GM19240 (cell line): ENCODE measurements around the gene SMAGP.
"Not testable (repeated sequence)": the region's sequence is repeated elsewhere in the genome, so short reads cannot be mapped to it uniquely, and the experiment has no call there.

Experiments used
- DNase-seq: peaks from one replicate; pipeline ENCODE4 v3.0.0; 2011; ENCODE audit warnings: low spot score; ENCODE audit not compliant: insufficient read length

Gene SMAGP, protein sequence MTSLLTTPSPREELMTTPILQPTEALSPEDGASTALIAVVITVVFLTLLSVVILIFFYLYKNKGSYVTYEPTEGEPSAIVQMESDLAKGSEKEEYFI

DNA sequence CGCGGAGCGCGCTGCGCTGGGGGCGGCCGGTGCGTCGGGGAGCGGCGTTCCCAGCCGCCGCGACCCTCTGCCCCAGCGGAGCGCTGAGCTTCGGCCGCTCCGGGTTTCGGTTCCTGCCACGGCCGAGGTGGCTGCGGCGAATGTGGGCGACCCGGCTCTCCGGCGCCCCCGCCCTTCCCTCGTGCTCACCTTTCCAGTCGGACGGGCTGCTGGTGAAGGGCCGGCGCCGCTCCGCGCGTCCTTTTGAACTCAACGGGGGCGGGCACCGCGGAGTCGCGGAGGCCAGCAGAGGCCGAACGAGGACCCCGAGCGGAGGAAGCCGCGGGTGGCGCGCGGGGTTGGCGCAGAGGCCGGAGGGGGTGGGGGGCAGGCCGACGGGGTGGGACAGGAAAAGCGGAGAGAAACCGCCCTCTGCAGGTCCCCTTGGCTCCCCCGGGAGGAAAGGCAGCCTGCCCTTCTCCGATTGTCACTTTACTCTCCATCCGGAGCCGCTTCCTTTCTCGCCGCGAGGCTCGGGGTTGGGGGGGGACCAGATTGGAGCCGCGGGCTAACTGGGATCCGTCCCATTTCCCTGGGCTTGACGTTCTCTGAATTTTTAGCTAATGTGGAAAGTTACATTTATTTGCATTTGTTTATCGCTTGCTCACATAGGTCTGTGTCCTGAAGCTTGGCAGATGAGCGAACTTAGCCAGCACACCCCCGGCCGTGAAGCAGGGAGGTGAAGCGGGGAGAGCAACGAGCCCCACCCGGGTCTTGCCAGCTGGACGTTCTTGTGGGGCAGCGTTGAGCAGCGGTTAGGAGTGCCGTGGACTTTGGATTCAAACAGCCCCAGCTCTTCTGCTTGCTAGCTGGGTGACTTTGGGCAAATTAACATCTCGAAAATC is at the start of gene SMAGP:
TSS of gene SMAGP (minus strand) at position 349 of the 884 bp plus-strand sequence. CDS start 1,137 bp downstream, outside the sequence.
- DNase-seq: no peak

- no peak for DNase-seq
Measured at GRCh38 chr12:51318846-51319599, 48.8 kb upstream of the SMAGP start.

- not testable (repeated sequence) for DNase-seq
Measured at GRCh38 chr12:51318057-51318806, 48.0 kb upstream of the SMAGP start.

DNA sequence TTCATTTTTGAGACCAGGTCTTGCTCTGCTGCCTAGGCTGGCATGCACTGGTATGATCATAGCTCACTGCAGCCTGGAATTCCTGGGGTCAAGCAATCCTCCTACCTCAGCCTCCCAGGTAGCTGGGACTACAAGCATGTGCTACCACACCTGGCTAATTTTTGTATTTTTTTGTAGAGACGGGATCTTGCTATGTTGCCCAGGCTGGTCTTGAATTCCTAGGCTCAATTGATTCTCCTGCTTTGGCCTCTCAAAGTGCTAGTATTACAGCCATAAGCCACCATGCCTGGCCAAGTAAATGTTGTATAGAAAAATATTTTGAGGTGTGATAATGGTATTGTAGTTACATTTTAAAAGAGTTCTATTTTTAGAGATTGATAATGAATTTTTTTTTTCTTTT is 41.2 kb upstream of the SMAGP start:
- no peak for DNase-seq

- DNase-seq: no peak
Measured at GRCh38 chr12:51307655-51308593, 37.7 kb upstream of the SMAGP start.

- no peak for DNase-seq
Measured at GRCh38 chr12:51306507-51306906, 36.3 kb upstream of the SMAGP start.

DNA sequence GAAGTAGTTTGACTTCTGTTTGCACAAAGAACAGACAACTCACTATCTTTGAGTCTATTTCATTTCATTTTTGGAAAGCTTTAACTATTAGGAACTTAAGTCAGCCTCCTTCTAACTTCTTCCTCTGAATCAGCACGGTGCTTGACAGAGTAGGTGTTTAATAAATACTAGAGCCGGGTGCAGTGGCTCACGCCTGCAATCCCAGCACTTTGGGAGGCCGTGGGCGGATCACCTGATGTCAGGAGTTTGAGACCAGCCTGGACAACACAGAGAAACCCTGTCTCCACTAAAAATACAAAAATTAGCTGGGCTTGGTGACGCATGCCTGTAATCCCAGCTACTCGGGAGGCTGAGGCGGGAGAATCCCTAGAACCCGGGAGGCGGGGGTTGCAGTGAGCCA is 30.6 kb upstream of the SMAGP start:
- DNase-seq: not testable (repeated sequence)

- DNase-seq: no peak
Measured at GRCh38 chr12:51295651-51296050, 25.4 kb upstream of the SMAGP start.

GRCh38 chr12:51294097-51294496 is 23.9 kb upstream of the SMAGP start:
- not testable (repeated sequence) for DNase-seq

- no peak for DNase-seq
Measured at GRCh38 chr12:51293696-51294095, 23.5 kb upstream of the SMAGP start.

DNA sequence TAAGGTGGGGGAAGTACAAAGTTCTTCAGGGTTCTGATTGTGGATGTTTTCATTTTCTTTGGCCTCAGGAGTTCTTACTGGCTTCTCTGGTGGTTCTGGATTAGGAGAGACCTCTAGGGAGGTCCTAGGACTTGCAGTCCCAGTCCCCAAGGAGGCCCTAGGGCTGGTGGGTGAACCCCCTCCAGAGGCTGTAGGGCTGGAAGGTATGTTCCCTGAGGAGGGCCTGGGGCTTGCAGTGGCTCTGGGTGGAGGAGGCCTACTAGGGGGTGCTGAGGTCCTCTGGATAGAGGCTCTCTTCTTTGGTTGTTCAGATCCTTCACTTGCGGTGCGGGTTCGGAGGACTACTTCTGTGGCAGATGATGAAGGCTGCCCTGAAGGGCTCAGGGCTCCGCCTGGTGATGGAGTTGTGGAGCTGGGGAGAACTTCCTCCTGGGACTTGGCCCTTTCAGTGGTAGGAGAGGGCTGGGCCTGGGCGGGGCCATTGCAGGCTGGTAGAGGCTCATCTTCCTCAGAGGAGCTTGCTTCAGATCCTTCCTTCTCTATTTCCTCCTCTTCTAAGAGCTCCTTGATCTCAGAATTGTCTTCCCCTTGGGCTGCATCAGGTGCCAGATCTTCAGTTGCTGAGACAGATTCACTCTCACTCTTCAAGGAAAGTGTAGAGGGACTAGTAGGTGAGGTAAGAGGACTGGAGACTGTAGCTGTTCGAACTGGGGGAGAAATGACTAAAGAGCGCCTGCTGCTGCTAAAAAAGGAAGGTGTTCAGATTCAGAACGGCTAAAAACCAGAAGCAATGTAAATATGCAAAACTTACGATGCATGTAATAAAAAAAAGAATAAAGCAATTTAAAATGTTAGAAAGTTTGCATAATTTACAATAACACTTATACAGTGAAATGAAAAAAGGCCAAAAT is 21.6 kb upstream of the SMAGP start:
- DNase-seq: not testable (repeated sequence)

DNA sequence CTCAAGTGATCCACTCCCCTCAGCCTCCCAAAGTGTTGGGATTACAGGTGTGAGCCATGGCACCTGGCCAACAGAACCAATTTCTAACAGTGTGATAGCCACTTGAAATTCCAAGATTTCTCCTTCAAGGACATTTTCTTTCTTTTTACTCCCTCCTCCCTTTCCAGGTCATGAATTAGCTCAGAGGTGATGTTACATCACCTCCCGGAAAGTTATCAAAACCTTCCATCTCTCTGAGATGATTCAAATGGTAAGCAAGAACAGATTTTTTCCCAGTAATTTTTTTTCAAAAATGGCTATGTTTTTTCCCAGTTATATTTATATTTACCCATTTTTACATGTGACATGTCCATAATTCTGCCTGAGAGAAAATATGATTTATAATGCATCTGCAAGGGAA is 15.6 kb upstream of the SMAGP start:
- DNase-seq: no peak

GRCh38 chr12:51281202-51281924 is 11.1 kb upstream of the SMAGP start:
- no peak for DNase-seq

DNA sequence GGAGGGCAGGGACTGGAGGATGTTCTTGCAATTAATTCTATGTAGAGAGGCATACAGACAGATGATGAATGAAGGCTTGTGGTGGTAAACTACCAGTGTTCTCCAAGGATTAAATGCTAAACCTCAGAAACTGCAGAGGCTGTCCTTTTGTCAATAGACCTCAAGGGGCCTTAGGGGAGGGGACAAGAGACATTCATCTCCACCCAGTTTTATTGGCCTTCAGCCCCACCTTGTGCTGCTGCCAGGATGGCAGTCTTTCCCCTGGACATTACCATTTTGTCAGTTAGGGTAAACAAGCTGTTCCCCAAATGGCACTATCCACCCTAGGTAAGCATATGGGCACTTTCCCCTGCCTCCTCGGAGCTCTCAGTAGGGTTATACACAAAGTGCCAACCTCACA is 4.9 kb upstream of the SMAGP start:
- DNase-seq: no peak

DNA sequence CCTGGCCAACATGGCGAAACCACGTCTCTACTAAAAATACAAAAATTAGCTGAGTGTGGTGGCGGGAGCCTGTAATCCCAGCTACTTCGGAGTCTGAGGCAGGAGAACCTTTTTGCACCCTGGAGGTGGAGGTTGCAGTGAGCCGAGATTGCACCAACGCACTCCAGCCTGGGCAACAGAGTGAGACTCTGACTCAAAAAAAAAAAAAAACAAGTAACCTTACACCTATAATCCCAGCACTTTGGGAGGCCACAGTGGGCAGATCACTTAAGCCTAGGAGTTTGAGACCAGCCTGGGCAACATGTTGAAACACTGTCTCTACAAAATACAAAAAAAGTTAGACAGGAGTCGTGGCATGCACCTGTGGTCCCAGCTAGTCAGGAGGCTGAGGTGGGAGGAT is 2.6 kb upstream of the SMAGP start:
- DNase-seq: not testable (repeated sequence)

- DNase-seq: no peak
Measured at GRCh38 chr12:51270951-51271518, 820 bp upstream of the SMAGP start.

DNA sequence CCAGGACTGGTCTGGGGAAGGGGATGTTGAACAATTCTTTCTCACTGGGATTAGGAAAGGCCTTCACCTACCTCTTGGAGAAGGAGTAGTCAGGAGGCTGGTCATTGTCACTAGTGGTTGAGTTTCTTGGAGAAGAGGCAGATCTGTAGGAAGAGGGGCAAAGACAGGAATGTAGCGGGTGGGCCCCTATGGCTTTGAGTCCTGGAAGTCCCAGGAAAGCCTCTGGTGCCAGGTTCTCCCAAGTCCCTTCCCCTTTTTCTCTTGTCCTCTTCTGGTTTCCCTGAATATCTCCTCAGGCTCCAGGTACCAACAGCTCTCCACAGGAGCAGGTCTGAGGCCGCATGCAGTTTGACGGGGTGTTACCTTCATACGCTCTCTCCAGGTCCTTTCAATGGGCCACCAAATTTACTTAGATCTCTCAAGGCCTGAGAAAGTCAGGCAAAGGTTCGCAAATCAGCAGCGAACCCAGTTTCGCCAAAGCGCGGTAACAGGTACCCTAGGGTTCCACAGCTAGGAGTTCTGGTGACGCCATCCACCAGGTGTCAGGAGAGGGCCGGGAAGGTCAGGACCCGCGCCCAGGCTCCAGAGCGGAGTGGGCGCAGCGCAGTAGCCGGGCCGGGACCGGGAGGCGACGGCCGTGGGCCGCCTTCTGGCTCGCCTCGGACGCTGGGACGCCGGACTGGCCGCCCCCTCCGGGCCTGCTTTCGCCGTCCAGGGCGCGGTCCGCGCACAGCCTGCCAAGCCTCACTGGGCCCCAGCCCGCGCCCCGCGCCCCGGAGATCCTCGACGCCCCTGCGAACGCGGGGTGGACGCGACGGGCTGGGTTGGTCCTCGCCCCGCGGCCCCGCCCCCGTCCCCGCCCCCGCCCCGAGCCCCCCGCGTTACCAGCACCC is 795 bp downstream of the SMAGP start:
- DNase-seq: no peak
